MM.1S (cell line): ENCODE measurements around the gene HDAC1.
A peak's percentile ranks its signal among the peaks of the same experiment; 100 is the strongest.

ENCODE experiments used
- DNase-seq: peaks from one replicate; pipeline ENCODE4 v3.0.0-alpha.2; 2015
- H2AFZ ChIP-seq: fragments of 300-600 bp; sonication (generic); 2 replicates; pipeline ENCODE4 v1.6.0; 2016; ENCODE audit warnings: antibody characterized with exemption, low read length
- H3F3A ChIP-seq: fragments of 300-600 bp; sonication (generic); 2 replicates; pipeline ENCODE4 v1.6.1; 2016; ENCODE audit warnings: mild to moderate bottlenecking, antibody characterized with exemption, low read length, moderate library complexity, mixed read lengths; ENCODE audit not compliant: insufficient read depth
- H3K27ac ChIP-seq: fragments of 300-600 bp; sonication (generic); 2 replicates; pipeline ENCODE4 v1.5.1; 2016; ENCODE audit warnings: mild to moderate bottlenecking, low read length
- H3K27me3 ChIP-seq: fragments of 300-600 bp; sonication (generic); replicated peaks from 2 replicates; pipeline ENCODE4 v1.6.0; 2016; ENCODE audit warnings: low read length; ENCODE audit not compliant: insufficient read depth
- H3K36me3 ChIP-seq: fragments of 300-600 bp; sonication (generic); replicated peaks from 2 replicates; pipeline ENCODE4 v1.6.1; 2016; ENCODE audit warnings: mild to moderate bottlenecking, low read length, mixed read lengths; ENCODE audit not compliant: insufficient read depth
- H3K4me1 ChIP-seq: fragments of 300-600 bp; sonication (generic); 2 replicates; pipeline ENCODE4 v1.6.1; 2016; ENCODE audit warnings: low read length, mixed read lengths
- H3K4me2 ChIP-seq: fragments of 300-600 bp; sonication (generic); 2 replicates; pipeline ENCODE4 v1.6.0; 2016; ENCODE audit warnings: low read depth, low read length
- H3K4me3 ChIP-seq: fragments of 300-600 bp; sonication (generic); 2 replicates; pipeline ENCODE4 v1.5.1; 2016; ENCODE audit warnings: low read length, mixed read lengths
- H3K79me2 ChIP-seq: fragments of 300-600 bp; sonication (generic); 2 replicates; pipeline ENCODE4 v1.6.1; 2016; ENCODE audit warnings: mixed run types, low read length, mixed read lengths
- H3K9ac ChIP-seq: fragments of 300-600 bp; sonication (generic); 2 replicates; pipeline ENCODE4 v1.6.1; 2016; ENCODE audit warnings: low read length, mixed read lengths
- H3K9me2 ChIP-seq: fragments of 300-600 bp; sonication (generic); replicated peaks from 2 replicates; pipeline ENCODE4 v1.6.1; 2016; ENCODE audit warnings: mild to moderate bottlenecking, low read length, mixed read lengths; ENCODE audit not compliant: insufficient read depth
- H3K9me3 ChIP-seq: fragments of 300-600 bp; sonication (generic); replicated peaks from 2 replicates; pipeline ENCODE4 v1.6.1; 2016; ENCODE audit warnings: mild to moderate bottlenecking, low read length, mixed read lengths; ENCODE audit not compliant: insufficient read depth
- H4K20me1 ChIP-seq: fragments of 300-600 bp; sonication (generic); 2 replicates; pipeline ENCODE4 v1.6.1; 2016; ENCODE audit warnings: mild to moderate bottlenecking, low read length, moderate library complexity, mixed read lengths; ENCODE audit not compliant: insufficient read depth
- EZH2 ChIP-seq: fragments of 300-600 bp; sonication (generic); optimal IDR thresholded peaks from 2 replicates; pipeline ENCODE3; 2017; ENCODE audit warnings: low read depth, mild to moderate bottlenecking, antibody characterized with exemption, low read length, mixed read lengths
- EZH2phosphoT487 ChIP-seq: fragments of 300-600 bp; sonication (generic); IDR thresholded peaks from 2 replicates; pipeline ENCODE4 v1.6.1; 2018; ENCODE audit warnings: antibody characterized with exemption, low read length
- TF ChIP-seq, protein P1 (sequence below): fragments of 300-600 bp; sonication (generic); IDR thresholded peaks from 2 replicates; pipeline ENCODE4 v1.5.1; 2016; ENCODE audit warnings: antibody characterized with exemption, low read length, mixed read lengths

The HDAC1 gene

DNA sequence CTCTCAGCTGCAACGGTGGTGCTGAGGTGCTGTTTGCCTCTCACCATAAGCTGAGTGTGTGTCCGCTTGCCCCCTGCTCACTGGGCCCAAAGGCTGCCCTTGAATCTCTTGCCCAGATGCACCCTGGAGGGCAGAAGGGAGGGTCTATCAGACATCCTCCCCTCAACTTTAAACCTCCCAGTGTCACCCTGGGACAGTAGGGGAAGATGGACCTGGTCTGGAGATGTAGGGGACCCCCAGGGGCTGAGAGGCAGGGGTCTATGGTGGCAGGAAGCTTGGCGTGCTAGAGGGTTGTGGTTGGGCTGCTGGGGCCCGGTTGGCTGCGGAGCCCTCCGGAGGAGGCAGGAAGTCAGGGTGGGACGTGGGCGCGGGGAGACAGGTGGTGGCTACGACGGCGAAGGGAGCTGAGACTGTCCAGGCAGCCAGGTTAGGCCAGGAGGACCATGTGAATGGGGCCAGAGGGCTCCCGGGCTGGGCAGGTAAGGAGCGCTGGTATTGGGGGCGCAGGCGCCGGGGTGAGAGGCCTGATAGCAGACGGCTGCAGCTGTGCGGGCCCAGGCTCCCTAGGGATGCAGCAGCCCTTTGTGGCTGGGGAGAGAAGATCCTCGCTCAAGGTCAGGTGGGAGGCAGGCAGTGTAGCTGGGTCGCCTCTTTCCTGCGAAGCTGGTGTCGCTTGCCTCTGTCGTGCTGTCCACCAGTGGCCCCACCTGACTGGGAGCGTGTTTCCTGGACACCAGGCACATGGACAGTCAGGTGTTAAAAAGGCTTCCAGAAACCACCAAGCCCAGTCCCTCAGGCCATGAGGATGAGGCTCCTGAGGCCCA is 40.8 kb upstream of the HDAC1 start, which contains the start of gene LCK:
Gene LCK (plus strand): TSS at position 373 of the 824 bp plus-strand sequence. CDS start 23,065 bp downstream, outside the sequence.
- H3K4me1 ChIP-seq = peaks cover 41% of the 10 kb centered on the region
- no peaks in the 10 kb centered on the region for H3K79me2 ChIP-seq
- H3K9me3 ChIP-seq = no peaks in the 10 kb centered on the region
- H2AFZ ChIP-seq = peak within 1 kb of the TSS; percentile 65
- peak within 1 kb of the TSS; percentile 99 for H3K27ac ChIP-seq
- no peak for DNase-seq
- 0 out of 2 replicates have a peak within 1 kb of the TSS, but pooled peaks have one; percentile 4 for H3K4me3 ChIP-seq
- H3K4me2 ChIP-seq = peak within 1 kb of the TSS; percentile 93
- H3K27me3 ChIP-seq = no peaks in the 10 kb centered on the region
- H3K36me3 ChIP-seq = no peaks in the 10 kb centered on the region
- no peaks in the 10 kb centered on the region for H3K9me2 ChIP-seq
- peaks cover 24% of the 10 kb centered on the region for H3F3A ChIP-seq
- H4K20me1 ChIP-seq = no peaks in the 10 kb centered on the region
- TF ChIP-seq EZH2phosphoT487 (no peak), EZH2 (no peak)
- TF ChIP-seq, protein P1, sequence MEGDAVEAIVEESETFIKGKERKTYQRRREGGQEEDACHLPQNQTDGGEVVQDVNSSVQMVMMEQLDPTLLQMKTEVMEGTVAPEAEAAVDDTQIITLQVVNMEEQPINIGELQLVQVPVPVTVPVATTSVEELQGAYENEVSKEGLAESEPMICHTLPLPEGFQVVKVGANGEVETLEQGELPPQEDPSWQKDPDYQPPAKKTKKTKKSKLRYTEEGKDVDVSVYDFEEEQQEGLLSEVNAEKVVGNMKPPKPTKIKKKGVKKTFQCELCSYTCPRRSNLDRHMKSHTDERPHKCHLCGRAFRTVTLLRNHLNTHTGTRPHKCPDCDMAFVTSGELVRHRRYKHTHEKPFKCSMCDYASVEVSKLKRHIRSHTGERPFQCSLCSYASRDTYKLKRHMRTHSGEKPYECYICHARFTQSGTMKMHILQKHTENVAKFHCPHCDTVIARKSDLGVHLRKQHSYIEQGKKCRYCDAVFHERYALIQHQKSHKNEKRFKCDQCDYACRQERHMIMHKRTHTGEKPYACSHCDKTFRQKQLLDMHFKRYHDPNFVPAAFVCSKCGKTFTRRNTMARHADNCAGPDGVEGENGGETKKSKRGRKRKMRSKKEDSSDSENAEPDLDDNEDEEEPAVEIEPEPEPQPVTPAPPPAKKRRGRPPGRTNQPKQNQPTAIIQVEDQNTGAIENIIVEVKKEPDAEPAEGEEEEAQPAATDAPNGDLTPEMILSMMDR = no peak
- H3K9ac ChIP-seq = peak within 1 kb of the TSS; percentile 86

DNA sequence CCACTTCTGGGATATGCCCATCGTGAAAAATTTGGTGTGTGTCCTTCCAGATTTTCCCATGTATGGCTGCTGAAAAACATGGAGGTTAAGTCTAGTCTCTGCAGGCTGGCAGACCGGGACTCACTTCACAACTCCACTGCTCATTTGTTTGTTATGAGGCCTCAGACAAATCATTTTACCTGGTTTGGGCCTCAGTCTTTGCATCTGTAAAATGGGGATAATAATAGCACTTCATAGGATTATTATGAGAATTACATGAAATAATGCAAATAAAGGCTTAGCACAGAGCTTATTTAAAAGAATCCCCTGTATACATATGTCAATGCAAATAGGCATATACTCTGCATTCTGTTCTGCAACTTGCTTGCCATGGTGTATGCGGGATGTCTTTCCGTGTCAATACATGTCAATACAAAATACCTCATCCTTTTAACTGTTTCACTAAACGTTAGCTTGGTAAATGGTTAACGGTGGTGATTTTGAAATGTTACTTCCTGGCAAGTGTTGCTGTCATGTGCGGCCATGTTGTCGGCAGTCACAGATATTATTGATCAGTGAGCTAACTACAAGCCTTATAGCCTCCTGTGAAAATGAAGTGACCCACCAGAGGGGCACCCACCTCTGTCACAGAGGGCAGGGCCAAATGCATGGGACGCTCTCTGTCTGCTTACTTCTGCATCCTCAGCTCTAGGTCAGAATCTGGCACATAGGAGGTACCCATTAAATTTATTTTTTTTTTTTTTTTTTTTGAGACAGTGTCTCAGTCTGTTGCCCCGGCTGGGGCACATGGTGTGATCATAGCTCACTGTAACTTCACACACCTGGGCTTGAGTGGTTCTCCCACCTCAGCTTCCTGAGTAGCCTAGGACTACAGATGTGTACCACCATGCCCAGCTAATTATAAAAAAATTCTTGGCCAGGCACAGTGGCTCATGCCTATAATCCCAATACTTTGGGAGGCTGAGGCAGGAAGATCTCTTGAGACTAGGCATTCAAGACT is 36.5 kb upstream of the HDAC1 start:
- Histone ChIP-seq H2AFZ (no peak overlapping the region), H3K4me2 (no peak overlapping the region), H3K9ac (no peak overlapping the region), H3K27ac (no peak overlapping the region), H3K4me3 (no peak overlapping the region), H4K20me1 (no peaks in the 10 kb centered on the region), H3K36me3 (no peaks in the 10 kb centered on the region), H3K27me3 (no peaks in the 10 kb centered on the region), H3K9me2 (no peaks in the 10 kb centered on the region), H3F3A (peaks cover 5% of the 10 kb centered on the region), H3K79me2 (no peaks in the 10 kb centered on the region), H3K9me3 (no peaks in the 10 kb centered on the region), H3K4me1 (peaks cover 32% of the 10 kb centered on the region)
- no peak for DNase-seq
- TF ChIP-seq EZH2phosphoT487 = no peak
- no peak for TF ChIP-seq EZH2
- TF ChIP-seq, protein P1 = no peak

DNA sequence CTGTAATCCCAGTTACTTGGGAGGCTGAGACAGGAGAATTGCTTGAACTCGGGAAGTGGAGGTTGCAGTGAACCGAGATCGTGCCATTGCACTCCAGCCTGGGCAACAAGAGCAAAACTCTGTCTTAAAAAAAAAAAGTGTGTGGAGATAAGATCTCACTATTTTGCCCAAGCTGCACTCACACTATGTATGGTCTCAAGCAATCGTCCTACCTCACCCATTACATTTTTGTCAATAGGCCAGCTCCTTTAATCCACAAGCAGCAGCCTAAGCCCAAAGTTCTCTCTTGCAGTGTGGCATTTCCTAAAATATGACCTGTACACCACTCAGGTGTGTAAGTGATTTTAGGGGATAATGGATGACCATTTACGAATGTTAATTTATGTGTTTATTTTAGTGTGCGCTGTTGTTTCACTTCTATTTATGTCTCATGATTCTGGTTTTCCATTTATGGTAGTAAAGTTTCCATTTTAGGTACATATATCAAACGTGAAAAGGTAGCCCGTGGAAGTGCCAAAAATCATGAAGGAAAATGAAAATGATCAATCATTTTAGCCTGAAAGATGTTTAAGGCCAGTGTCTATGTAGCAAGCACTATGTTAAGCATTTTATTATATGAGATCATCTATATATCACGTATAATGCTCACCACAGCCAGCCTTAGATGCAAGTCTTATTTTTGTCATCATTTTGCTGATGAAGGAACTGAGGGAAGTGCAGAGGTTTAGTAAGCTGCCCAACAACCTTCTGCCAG is 35.2 kb upstream of the HDAC1 start:
- Histone ChIP-seq H3K4me3 (0 out of 2 replicates have a peak overlapping the region, but pooled peaks have one; percentile 6), H3K9me3 (no peaks in the 10 kb centered on the region), H3K4me2 (peak overlapping the region; percentile 43; the same call in 1 of the 2 replicates), H3K9ac (no peak overlapping the region; the same call in 1 of the 2 replicates), H3K36me3 (no peaks in the 10 kb centered on the region), H3K9me2 (no peaks in the 10 kb centered on the region), H2AFZ (peak overlapping the region; percentile 35), H3K79me2 (no peaks in the 10 kb centered on the region), H3F3A (no peaks in the 10 kb centered on the region), H3K27ac (peak overlapping the region; percentile 24; the same call in 1 of the 2 replicates), H4K20me1 (no peaks in the 10 kb centered on the region), H3K4me1 (peaks cover 25% of the 10 kb centered on the region), H3K27me3 (no peaks in the 10 kb centered on the region)
- DNase-seq = peak; percentile 13
- TF ChIP-seq EZH2phosphoT487 (no peak), EZH2 (no peak)
- TF ChIP-seq, protein P1 = no peak
